ENCODE data around the gene AP1G1. TPM values are rescaled to one million over a fixed set of nuclear protein-coding genes. Genes with fewer than 3 reads are reported as not detected.

AP1G1 gene
- total and polyA plus RNA-seq, 10 of the 15 experiments (the other 5 are each of a cell fraction or from before 2014, with no cell fraction given), result 5.9 to 83.7 (median 47.8) TPM

DNA sequence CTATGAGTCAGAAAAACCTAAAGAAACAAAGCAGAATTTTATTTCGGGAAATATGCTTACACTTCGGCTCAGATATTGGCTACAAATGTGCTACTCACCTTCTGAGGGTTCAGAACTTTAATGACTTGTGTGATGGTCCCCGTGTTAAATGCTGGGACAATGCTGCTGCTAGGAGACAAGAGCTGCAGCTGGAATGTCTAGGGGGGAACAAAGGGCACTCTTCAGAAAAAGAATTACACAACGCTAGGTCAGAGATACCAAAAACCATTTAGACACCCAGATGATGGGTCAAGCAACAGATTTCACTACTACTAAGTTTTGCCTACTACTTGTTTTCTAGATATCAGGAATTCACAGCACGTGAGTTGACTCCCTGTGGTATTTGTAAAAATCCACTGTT, 74.1 kb downstream of the AP1G1 start:
- no peak for TF ChIP-seq SREBF2 (IDR thresholded peaks at IDR 0.05; ENCODE audit: low read length)
- TF ChIP-seq RCOR1 (conservative IDR thresholded peaks at IDR 0.05; ENCODE audit: low read depth, low read length), result no peak
- TF ChIP-seq POLR2A (IDR thresholded peaks at IDR 0.05; ENCODE audit: low read depth, low read length), result no peak
- TF ChIP-seq, protein P1, sequence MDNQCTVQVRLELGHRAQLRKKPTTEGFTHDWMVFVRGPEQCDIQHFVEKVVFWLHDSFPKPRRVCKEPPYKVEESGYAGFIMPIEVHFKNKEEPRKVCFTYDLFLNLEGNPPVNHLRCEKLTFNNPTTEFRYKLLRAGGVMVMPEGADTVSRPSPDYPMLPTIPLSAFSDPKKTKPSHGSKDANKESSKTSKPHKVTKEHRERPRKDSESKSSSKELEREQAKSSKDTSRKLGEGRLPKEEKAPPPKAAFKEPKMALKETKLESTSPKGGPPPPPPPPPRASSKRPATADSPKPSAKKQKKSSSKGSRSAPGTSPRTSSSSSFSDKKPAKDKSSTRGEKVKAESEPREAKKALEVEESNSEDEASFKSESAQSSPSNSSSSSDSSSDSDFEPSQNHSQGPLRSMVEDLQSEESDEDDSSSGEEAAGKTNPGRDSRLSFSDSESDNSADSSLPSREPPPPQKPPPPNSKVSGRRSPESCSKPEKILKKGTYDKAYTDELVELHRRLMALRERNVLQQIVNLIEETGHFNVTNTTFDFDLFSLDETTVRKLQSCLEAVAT (IDR thresholded peaks at IDR 0.05), result no peak
- no peak for TF ChIP-seq NFYB (IDR thresholded peaks at IDR 0.05; ENCODE audit: insufficient read depth, low read depth, low read length)

GRCh38 chr16:71732587-71732986, 76.0 kb downstream of the AP1G1 start:
- Histone ChIP-seq H2AFZ (ENCODE audit: control insufficient read depth, low read depth, low read length) (no peak overlapping the region), H3K79me2 (ENCODE audit: control insufficient read depth, insufficient read depth, low read length) (no peaks in the 10 kb centered on the region), H3K4me1 (ENCODE audit: control insufficient read depth, insufficient read depth, low read length) (peaks cover 4% of the 10 kb centered on the region; the same call in 1 of the 2 replicates), H3K9ac (ENCODE audit: control insufficient read depth, insufficient read depth, low read length) (no peak overlapping the region), H4K20me1 (ENCODE audit: control insufficient read depth, insufficient read depth) (no peaks in the 10 kb centered on the region), H3K27ac (ENCODE audit: control insufficient read depth, insufficient read depth) (no peak overlapping the region), H3K4me2 (ENCODE audit: control insufficient read depth, insufficient read depth) (no peak overlapping the region), H3K4me3 (no peak overlapping the region), H3K27me3 (replicated peaks in 1 of 2; ENCODE audit: control insufficient read depth in 2 of 2, insufficient read depth in 2 of 2, low read length in 1 of 2) (no peaks in the 10 kb centered on the region), H3K9me3 (replicated peaks; ENCODE audit: control insufficient read depth, insufficient read depth, low read length) (no peaks in the 10 kb centered on the region), H3K36me3 (ENCODE audit: control insufficient read depth in 2 of 2, insufficient read depth in 2 of 2, low read length in 1 of 2) (peaks cover 10 to 19% of the 10 kb centered on the region in 2 experiments)
- TF ChIP-seq BRCA1 (IDR thresholded peaks at IDR 0.05; ENCODE audit: low read depth, low read length) (no peak), SPI1 (IDR thresholded peaks at IDR 0.05; ENCODE audit: borderline replicate concordance, insufficient read depth, low read depth, low read length) (no peak), HDGF (IDR thresholded peaks at IDR 0.05) (no peak), MTA2 (IDR thresholded peaks at IDR 0.05; ENCODE audit: low read depth) (no peak), KAT2A (conservative IDR thresholded peaks at IDR 0.05; ENCODE audit: control insufficient read depth, low read depth, low read length) (no peak), MTA3 (IDR thresholded peaks at IDR 0.05; ENCODE audit: borderline replicate concordance, low read length) (no peak), BACH1 (IDR thresholded peaks at IDR 0.05; ENCODE audit: borderline replicate concordance) (no peak)
- in situ Hi-C loops (cut with MboI), result no loop called here
- ChIA-PET CTCF (interaction anchor here (0.8 to 2.2 kb wide), 3 partner anchors 11 to 229 kb away, joined by 3 to 6 read pairs (median 3); no protein-coding TSS in a partner anchor), RAD21 (ENCODE audit: unreplicated experiment) (no interaction called here), POLR2A (no interaction called here), SMC1A (ENCODE audit: uncharacterized antibody, unreplicated experiment) (interaction anchor here (0.6 to 0.9 kb wide), 2 partner anchors 10 to 22 kb away, joined by 3 read pairs; no protein-coding TSS in a partner anchor)
- ATAC-seq, result no peak
- no TSS peak for BruUV-seq (replicated peaks)
- FAIRE-seq, result no peak
- WGBS (ENCODE audit: insufficient coverage, insufficient replicate concordance, low lambda C conversion rate, missing lambda C conversion rate), result 93% methylated on average over 3 of the region's 3 CpGs
- DNase-seq (ENCODE audit: low read depth, low spot score), result no peak
- intact Hi-C loops (cut with micrococcal nuclease; ENCODE audit: unreplicated experiment), result no loop called here

More for the DNA sequence above, 74.1 kb downstream of the AP1G1 start:
- FAIRE-seq (no peak), DNase-seq (ENCODE audit: low read depth, low spot score) (no peak), ATAC-seq (no peak)
- no peaks in the 10 kb centered on the region for H3K79me2 ChIP-seq (ENCODE audit: control insufficient read depth, insufficient read depth, low read length)
- 96% methylated on average over 5 of the region's 5 CpGs for WGBS (ENCODE audit: insufficient coverage, insufficient replicate concordance, low lambda C conversion rate, missing lambda C conversion rate)
- CTCF ChIA-PET, result interaction anchor here (1.2 kb wide), 1 partner anchor 11 kb away, joined by 3 read pairs; no protein-coding TSS in a partner anchor
- no peak overlapping the region for H3K4me3 ChIP-seq
- no peaks in the 10 kb centered on the region for H3K27me3 ChIP-seq (replicated peaks in 1 of 2; ENCODE audit: control insufficient read depth in 2 of 2, insufficient read depth in 2 of 2, low read length in 1 of 2)
- in situ Hi-C loops (cut with MboI), result no loop called here
- no peak overlapping the region for H2AFZ ChIP-seq (ENCODE audit: control insufficient read depth, low read depth, low read length)
- H3K4me1 ChIP-seq (ENCODE audit: control insufficient read depth, insufficient read depth, low read length), result no peaks in the 10 kb centered on the region
- RAD21 ChIA-PET (ENCODE audit: unreplicated experiment), result no interaction called here
- POLR2A ChIA-PET, result interaction anchor here (0.6 to 0.7 kb wide), 4 partner anchors 8 to 43 kb away, joined by 3 to 9 read pairs (median 3); no protein-coding TSS in a partner anchor
- no peak overlapping the region for H3K27ac ChIP-seq (ENCODE audit: control insufficient read depth, insufficient read depth)
- no peak overlapping the region for H3K4me2 ChIP-seq (ENCODE audit: control insufficient read depth, insufficient read depth)
- intact Hi-C loops (cut with micrococcal nuclease; ENCODE audit: unreplicated experiment), result no loop called here
- BruUV-seq (replicated peaks), result no TSS peak
- SMC1A ChIA-PET (ENCODE audit: uncharacterized antibody, unreplicated experiment), result interaction anchor here (0.7 kb wide), 1 partner anchor 78 kb away, joined by 3 read pairs; no protein-coding TSS in a partner anchor
- H3K9me3 ChIP-seq (replicated peaks; ENCODE audit: control insufficient read depth, insufficient read depth, low read length), result no peaks in the 10 kb centered on the region
- no peaks in the 10 kb centered on the region for H4K20me1 ChIP-seq (ENCODE audit: control insufficient read depth, insufficient read depth)
- no peak overlapping the region for H3K9ac ChIP-seq (ENCODE audit: control insufficient read depth, insufficient read depth, low read length)
- peaks cover 10 to 27% of the 10 kb centered on the region in 2 experiments for H3K36me3 ChIP-seq (ENCODE audit: control insufficient read depth in 2 of 2, insufficient read depth in 2 of 2, low read length in 1 of 2)
